H9 (cell line): Measurements from ENCODE around the gene ADAM19. TPM values are rescaled to one million over a fixed set of nuclear protein-coding genes. Genes with fewer than 3 reads are reported as not detected.

ENCODE experiments used
- DNase-seq: peaks from one replicate; pipeline ENCODE4 v3.0.0-alpha.2; 2017
- H2AFZ ChIP-seq: one replicate; pipeline ENCODE4 v1.6.1; 2013; ENCODE audit warnings: mild to moderate bottlenecking, low read length, control low read depth, moderate library complexity
- H2AK5ac ChIP-seq: 2 replicates; pipeline ENCODE4 v1.6.1; 2013; ENCODE audit warnings: low read length, control low read depth, mixed read lengths; ENCODE audit not compliant: insufficient read length
- H2BK120ac ChIP-seq: one replicate; pipeline ENCODE4 v1.6.1; 2013; ENCODE audit warnings: low read depth, mild to moderate bottlenecking, low read length, control low read depth, inconsistent platforms; ENCODE audit not compliant: poor library complexity, severe bottlenecking
- H2BK12ac ChIP-seq: 2 replicates; pipeline ENCODE4 v1.6.1; 2013; ENCODE audit warnings: low read length, control low read depth, mixed read lengths, low read depth; ENCODE audit not compliant: insufficient read length
- H2BK15ac ChIP-seq: 2 replicates; pipeline ENCODE4 v1.6.1; 2013; ENCODE audit warnings: low read depth, low read length, control low read depth
- H2BK20ac ChIP-seq: one replicate; pipeline ENCODE4 v1.6.1; 2013; ENCODE audit warnings: low read depth, mild to moderate bottlenecking, low read length, control low read depth, inconsistent platforms; ENCODE audit not compliant: poor library complexity, severe bottlenecking
- H2BK5ac ChIP-seq: 2 replicates; pipeline ENCODE4 v1.6.1; 2013; ENCODE audit warnings: low read length, control low read depth, mixed read lengths; ENCODE audit not compliant: insufficient read length
- H3K14ac ChIP-seq: 2 replicates; pipeline ENCODE4 v1.6.1; 2013; ENCODE audit warnings: low read length, control low read depth; ENCODE audit not compliant: insufficient read depth
- H3K18ac ChIP-seq: 2 replicates; pipeline ENCODE4 v1.6.1; 2013; ENCODE audit warnings: low read depth, mild to moderate bottlenecking, mixed read lengths, low read length, control low read depth; ENCODE audit not compliant: insufficient read length
- H3K23ac ChIP-seq: 2 replicates; pipeline ENCODE4 v1.6.1; 2013; ENCODE audit warnings: low read length, control low read depth, mixed read lengths, low read depth; ENCODE audit not compliant: insufficient read length
- H3K23me2 ChIP-seq: 2 replicates; pipeline ENCODE4 v1.6.1; 2013; ENCODE audit warnings: low read depth, mild to moderate bottlenecking, mixed read lengths, low read length, control low read depth; ENCODE audit not compliant: insufficient read length, poor library complexity, severe bottlenecking
- H3K27ac ChIP-seq: 2 replicates; pipeline ENCODE4 v1.5.1; 2013; ENCODE audit warnings: low read length, control low read depth, mixed read lengths, low read depth; ENCODE audit not compliant: insufficient read length
- H3K27me3 ChIP-seq: 2 replicates; pipeline ENCODE4 v1.6.1; 2013; ENCODE audit warnings: low read length, control low read depth, inconsistent platforms; ENCODE audit not compliant: insufficient read depth
- H3K4ac ChIP-seq: 2 replicates; pipeline ENCODE4 v1.6.1; 2013; ENCODE audit warnings: low read depth, mild to moderate bottlenecking, control low read depth, inconsistent platforms, low read length, moderate library complexity
- H3K4me1 ChIP-seq: 2 replicates; pipeline ENCODE4 v1.6.1; 2013; ENCODE audit warnings: low read length, control low read depth, inconsistent platforms; ENCODE audit not compliant: insufficient read depth
- H3K4me2 ChIP-seq: 2 replicates; pipeline ENCODE4 v1.6.1; 2013; ENCODE audit warnings: low read length, control low read depth, mixed read lengths; ENCODE audit not compliant: insufficient read length, insufficient read depth
- H3K56ac ChIP-seq: 2 replicates; pipeline ENCODE4 v1.6.1; 2013; ENCODE audit warnings: low read depth, mild to moderate bottlenecking, mixed read lengths, low read length, control low read depth; ENCODE audit not compliant: insufficient read length
- H3K79me1 ChIP-seq: 2 replicates; pipeline ENCODE4 v1.6.1; 2013; ENCODE audit warnings: low read depth, mild to moderate bottlenecking, moderate library complexity, low read length, control low read depth, inconsistent platforms; ENCODE audit not compliant: insufficient read depth, poor library complexity, severe bottlenecking
- H3K79me2 ChIP-seq: 2 replicates; pipeline ENCODE4 v1.6.1; 2013; ENCODE audit warnings: low read length, control low read depth, inconsistent platforms; ENCODE audit not compliant: insufficient read depth
- H3K9ac ChIP-seq: 2 replicates; pipeline ENCODE4 v1.6.1; 2013; ENCODE audit warnings: low read length, control low read depth, mixed read lengths; ENCODE audit not compliant: insufficient read length; ENCODE audit errors: extremely low read depth
- H3K9me3 ChIP-seq: one replicate; pipeline ENCODE4 v1.6.1; 2013; ENCODE audit warnings: low read depth, low read length, inconsistent platforms; ENCODE audit not compliant: control insufficient read depth
- H3T11ph ChIP-seq: one replicate; pipeline ENCODE4 v1.6.1; 2013; ENCODE audit warnings: mild to moderate bottlenecking, low read length, control low read depth, inconsistent platforms
- H4K20me1 ChIP-seq: one replicate; pipeline ENCODE4 v1.6.1; 2013; ENCODE audit not compliant: control insufficient read depth, insufficient read length, insufficient read depth
- H4K5ac ChIP-seq: 2 replicates; pipeline ENCODE4 v1.6.1; 2013; ENCODE audit warnings: low read depth, mild to moderate bottlenecking, mixed read lengths, low read length, control low read depth; ENCODE audit not compliant: insufficient read length
- H4K8ac ChIP-seq: replicated peaks from 2 replicates; pipeline ENCODE4 v1.6.1; 2013; ENCODE audit warnings: low read length, control low read depth, mixed read lengths, low read depth; ENCODE audit not compliant: insufficient read length
- H4K91ac ChIP-seq: 2 replicates; pipeline ENCODE4 v1.6.1; 2013; ENCODE audit warnings: low read depth, mild to moderate bottlenecking, moderate library complexity, mixed read lengths, low read length, control low read depth; ENCODE audit not compliant: insufficient read length
- H3K27ac Mint-ChIP-seq, 3 experiments: 2 replicates in 2 of 3; 3 replicates in 1 of 3; pipeline ENCODE4 v1.8.0; 2020 to 2021; ENCODE audit warnings: mixed read lengths in 3 of 3, mild to moderate bottlenecking in 1 of 3, moderate library complexity in 1 of 3
- H3K27me3 Mint-ChIP-seq: 2 replicates; pipeline ENCODE4 v1.8.0; 2021; ENCODE audit warnings: low read depth, mild to moderate bottlenecking, moderate library complexity, mixed read lengths
- H3K36me3 Mint-ChIP-seq, 3 experiments: 2 replicates in 2 of 3; 3 replicates in 1 of 3; pipeline ENCODE4 v1.8.0; 2020 to 2021; ENCODE audit warnings: low read depth in 3 of 3, mixed read lengths in 3 of 3; ENCODE audit not compliant: insufficient read depth in 1 of 3
- H3K4me1 Mint-ChIP-seq, 2 experiments: 2 replicates each; pipeline ENCODE4 v1.8.0; 2020; ENCODE audit warnings: mixed read lengths in 2 of 2
- H3K4me3 Mint-ChIP-seq, 2 experiments: 2 replicates in 1 of 2; 3 replicates in 1 of 2; pipeline ENCODE4 v1.8.0; 2020 to 2021; ENCODE audit warnings: mild to moderate bottlenecking in 2 of 2, mixed read lengths in 2 of 2, moderate library complexity in 1 of 2
- H3K9me3 Mint-ChIP-seq, 2 experiments: 2 replicates in 1 of 2; 3 replicates in 1 of 2; pipeline ENCODE4 v1.8.0; 2020; ENCODE audit warnings: mild to moderate bottlenecking in 2 of 2, mixed read lengths in 2 of 2, moderate library complexity in 1 of 2
- CTCF ChIP-seq: fragments of 200-600 bp; sonication (generic); conservative IDR thresholded peaks from 3 replicates; pipeline ENCODE4 v1.8.0; 2021; ENCODE audit warnings: antibody characterized with exemption, mild to moderate bottlenecking
- WGBS: extraction: QIAGEN DNeasy Blood & Tissue Kit; methylation state at CpG from one replicate; pipeline ENCODE4 v1.1.7; 2013; ENCODE audit warnings: missing lambda C conversion rate, low lambda C conversion rate, mixed read lengths; ENCODE audit not compliant: insufficient read length; ENCODE audit errors: extremely low coverage; 5-methylcytosine and 5-hydroxymethylcytosine counted together
- total RNA-seq: library from RNA; stranded (reverse); gene quantifications from 2 replicates; pipeline ENCODE4 v1.2.1, GENCODE V29; 2021

The ADAM19 gene
- total RNA-seq, 1 experiment from 2014 or later, result 9.9 TPM

GRCh38 chr5:157618191-157618765, 42.7 kb upstream of the ADAM19 start:
- Mint-ChIP-seq H3K4me3 (no peak overlapping the region), H3K27me3 (no peaks in the 10 kb centered on the region; the same call in none of the 2 replicates), H3K9me3 (peaks cover 2 to 13% of the 10 kb centered on the region in 2 experiments; a peak in 2 of 5 replicates), H3K27ac (no peak overlapping the region), H3K36me3 (no peaks in the 10 kb centered on the region), H3K4me1 (no peaks in the 10 kb centered on the region)
- H3K27me3 ChIP-seq, result no peaks in the 10 kb centered on the region
- no peak overlapping the region for H4K91ac ChIP-seq
- no peak overlapping the region for H2BK15ac ChIP-seq
- DNase-seq, result no peak
- no CpG with 5 or more reads among the region's 8 CpGs for WGBS
- no peaks in the 10 kb centered on the region for H3K79me1 ChIP-seq
- no peak overlapping the region for H4K8ac ChIP-seq
- H3K9ac ChIP-seq, result no peak overlapping the region
- no peak overlapping the region for H3K14ac ChIP-seq
- H2AK5ac ChIP-seq, result no peak overlapping the region
- H3K4me1 ChIP-seq, result no peaks in the 10 kb centered on the region
- no peak overlapping the region for H3K27ac ChIP-seq
- no peak for TF ChIP-seq CTCF
- no peak overlapping the region for H2BK12ac ChIP-seq
- no peak overlapping the region for H2AFZ ChIP-seq
- no peak overlapping the region for H3K4ac ChIP-seq
- no peak overlapping the region for H3T11ph ChIP-seq
- H3K23ac ChIP-seq, result no peak overlapping the region
- no peaks in the 10 kb centered on the region for H4K20me1 ChIP-seq
- H3K56ac ChIP-seq, result no peak overlapping the region
- no peak overlapping the region for H3K4me2 ChIP-seq
- H2BK20ac ChIP-seq, result no peak overlapping the region
- H3K79me2 ChIP-seq, result no peaks in the 10 kb centered on the region
- H3K9me3 ChIP-seq, result no peaks in the 10 kb centered on the region
- no peak overlapping the region for H4K5ac ChIP-seq
- H3K23me2 ChIP-seq, result no peaks in the 10 kb centered on the region
- H2BK120ac ChIP-seq, result no peak overlapping the region
- no peak overlapping the region for H3K18ac ChIP-seq
- no peak overlapping the region for H2BK5ac ChIP-seq
